NCI-H2227 (cell line): ENCODE measurements around the gene FRS2.

Experiments
- DNase-seq: peaks from one replicate; lab custom pipeline; 2025; ENCODE audit not compliant: unreplicated experiment; lab: John Stamatoyannopoulos, UW

The FRS2 gene

DNA sequence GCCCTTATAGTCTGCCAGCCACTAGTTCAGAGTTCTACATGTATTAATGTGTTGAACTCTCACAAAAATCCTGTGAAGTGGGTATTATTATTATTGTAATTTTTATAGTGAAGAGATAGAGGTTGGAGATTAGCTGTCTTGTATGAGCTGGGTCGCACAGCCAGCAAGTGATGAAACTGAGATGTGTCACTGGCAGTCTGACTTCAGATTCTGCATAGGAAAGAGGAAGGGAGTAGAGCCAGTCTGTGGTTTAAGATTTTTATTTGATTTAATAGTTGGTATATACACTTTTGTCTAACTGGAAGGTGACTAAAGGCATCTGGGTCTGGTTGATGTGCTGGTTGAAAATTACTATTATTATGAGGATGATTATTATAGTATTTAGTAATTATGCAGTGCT is 5.8 kb upstream of the FRS2 start:
- DNase-seq, result no peak

DNA sequence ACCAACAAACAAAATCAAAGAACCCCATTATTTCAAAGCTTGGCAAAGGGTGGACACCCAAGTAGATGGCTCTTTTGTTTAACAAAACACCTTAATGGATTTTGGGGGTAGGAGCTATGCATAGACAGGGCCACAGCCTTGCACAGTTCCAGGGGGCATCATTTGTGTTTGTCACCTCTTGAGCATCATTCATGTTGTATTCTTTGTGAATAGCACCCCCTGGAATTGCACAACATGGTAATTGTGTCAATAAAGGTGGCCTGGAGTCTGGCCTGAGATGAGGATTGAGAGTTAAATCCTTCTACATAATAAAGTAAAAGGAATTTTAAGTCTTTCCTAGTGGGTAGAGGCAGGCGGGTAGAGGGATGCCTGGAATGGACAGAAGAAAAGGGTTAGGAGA is 3.3 kb upstream of the FRS2 start:
- DNase-seq, result no peak

DNA sequence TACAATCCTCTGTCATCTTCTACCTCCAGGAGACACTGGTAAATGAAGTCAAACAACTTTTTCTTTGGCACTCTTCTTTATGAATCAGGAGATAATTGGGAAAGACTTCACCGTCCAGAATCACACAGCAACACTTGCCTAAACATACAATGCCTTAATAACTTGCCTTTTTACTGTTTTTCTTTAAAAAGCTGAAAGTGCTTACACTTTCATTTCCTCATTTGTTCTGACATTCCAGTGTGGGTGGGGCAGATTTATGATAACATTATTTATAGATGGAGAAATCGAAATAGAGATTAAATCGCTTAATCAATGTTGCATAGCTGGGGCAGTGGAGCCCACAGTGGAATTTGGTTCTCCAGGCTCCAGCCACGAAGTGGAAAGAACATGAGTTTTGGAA is 2.8 kb upstream of the FRS2 start:
- DNase-seq, result no peak

DNA sequence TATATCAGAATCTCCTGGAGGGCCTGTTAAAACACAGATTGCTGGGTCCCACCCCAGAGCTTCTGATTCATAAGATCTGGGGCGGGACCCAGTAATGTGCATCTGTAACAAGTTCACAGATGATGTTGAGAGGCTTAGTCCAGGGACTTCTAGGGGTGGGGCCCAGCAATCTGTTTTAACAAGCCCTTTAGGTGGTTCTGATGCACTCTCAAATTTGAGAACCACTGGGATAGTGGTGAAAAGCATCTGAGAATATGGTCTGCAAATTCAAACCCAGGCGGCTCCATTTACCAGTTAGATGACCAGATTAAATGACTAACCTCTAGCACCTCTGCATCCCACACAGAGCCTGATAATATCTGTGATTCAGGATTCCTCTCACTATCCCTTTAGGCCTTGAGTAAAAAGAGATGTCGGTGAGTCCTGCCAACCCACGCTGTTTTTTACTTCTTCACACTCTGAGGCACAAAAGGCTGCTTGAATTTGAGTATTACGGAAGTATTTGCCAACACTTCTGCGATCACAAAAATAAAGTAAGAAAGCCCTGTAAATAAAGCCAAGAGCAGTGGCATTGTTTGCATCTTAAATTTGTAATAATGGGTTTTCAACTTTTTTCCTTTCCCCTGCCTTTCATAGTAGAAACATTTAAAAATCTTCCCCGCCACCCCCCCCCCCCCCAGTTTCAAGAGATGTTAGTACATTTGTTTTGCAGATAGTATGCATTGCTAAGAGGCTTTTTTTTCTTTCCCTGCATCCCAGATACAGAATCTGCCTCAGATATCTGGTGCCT is 1.8 kb upstream of the FRS2 start:
- no peak for DNase-seq

DNA sequence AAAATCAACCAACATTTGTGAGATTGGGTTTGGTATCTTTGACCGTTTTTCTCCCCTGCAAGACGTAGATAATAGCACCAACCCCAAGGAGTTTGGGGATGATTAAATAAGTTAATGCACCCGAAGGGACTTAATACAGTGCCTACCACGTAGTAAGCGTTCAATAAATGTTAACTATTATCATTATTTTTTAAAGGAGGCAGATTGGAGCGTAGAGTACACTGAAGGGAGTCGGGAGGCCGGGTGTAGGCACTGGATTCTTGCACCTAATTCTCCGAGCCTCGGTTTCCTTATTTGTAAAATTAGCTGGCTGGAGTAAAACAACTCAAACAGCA is 367 bp upstream of the FRS2 start:
- no peak for DNase-seq

DNA sequence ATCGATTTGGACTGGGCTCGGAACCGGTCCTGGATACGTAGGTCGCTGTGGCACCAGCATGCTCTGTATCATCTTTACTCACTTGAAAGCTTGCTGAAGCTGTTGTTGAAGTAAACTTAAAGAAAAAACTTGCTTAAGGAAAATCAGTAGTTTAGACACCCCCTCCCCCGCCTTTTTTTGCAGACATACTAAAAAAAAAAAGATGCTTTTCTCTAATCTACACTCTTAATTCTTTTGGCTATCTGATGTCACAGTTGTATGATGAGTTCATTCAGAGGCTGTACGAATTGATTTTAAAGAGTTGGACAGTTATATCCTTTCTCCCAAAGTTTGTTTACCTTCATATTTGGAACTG is 865 bp downstream of the FRS2 start:
- DNase-seq, result no peak

DNA sequence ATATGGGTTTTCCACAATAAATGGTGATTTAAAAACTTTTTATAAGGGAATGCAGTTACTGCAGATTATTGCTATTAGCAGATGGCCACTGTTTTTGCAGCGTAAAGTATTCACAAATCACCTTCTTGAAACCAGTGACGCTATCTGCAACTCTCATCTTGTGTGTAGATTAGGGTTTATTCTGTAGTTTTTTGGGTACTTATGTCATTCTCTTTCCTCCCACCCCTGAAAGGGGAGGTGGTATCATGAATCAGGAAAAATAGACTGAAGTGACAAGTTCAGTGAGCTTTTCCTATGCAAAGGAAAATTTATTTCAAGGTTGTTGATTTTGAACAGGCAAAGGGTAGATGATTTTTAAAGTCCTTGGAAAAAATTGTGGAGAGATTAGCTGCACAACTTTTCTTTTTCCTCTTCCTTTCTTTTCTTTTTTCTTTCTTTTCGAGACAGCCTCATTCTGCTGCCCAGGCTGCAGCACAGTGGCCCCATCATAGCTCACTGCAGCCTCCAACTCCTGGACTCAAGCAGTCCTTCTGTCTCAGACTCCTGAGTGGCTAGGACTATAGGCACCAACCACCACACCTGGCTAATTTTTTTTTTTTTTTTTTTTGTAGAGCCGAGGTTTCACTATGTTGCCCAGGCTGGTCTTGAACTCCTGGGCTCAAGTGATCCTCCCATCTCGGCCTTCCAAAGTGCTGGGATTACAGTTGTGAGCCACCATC is 1.6 kb downstream of the FRS2 start:
- no peak for DNase-seq

DNA sequence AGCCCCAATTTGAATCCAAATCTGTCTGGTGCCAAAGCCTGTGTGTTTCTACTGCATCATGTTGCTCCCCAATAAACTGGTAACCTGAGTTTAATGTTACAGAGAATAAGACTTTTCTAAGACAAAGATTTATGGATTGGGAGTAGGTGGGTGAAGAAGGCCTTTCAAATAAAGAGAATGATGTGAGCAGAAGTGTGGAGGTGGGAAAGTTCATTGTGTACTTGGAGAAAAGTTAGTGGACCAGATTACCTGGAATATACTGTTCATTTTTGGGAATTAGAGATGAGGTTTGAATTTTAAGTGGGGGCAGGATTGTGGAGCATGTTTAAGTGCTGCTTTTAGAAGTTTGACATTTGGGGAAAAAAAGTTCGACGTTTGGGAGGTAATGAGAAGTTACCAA is 3.1 kb downstream of the FRS2 start:
- DNase-seq, result no peak

DNA sequence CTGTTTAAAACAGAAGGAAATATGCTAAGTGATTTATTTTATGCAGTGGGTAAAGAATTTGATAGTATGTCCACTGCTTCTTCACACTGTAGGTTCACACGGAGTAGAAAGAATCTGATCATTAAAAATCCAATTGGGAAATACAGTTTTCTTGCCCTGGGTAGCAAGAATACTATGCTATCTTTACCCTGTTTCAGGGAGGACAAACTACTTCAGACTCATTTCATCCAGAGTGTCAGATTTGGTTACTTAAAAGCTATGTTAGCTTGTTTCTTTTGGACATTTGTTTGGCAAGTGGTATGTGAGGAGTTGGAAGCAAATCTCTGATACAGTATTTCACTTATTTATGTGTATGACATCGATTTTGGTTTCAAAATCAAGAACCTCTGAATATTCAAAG is 4.3 kb downstream of the FRS2 start:
- DNase-seq, result no peak

DNA sequence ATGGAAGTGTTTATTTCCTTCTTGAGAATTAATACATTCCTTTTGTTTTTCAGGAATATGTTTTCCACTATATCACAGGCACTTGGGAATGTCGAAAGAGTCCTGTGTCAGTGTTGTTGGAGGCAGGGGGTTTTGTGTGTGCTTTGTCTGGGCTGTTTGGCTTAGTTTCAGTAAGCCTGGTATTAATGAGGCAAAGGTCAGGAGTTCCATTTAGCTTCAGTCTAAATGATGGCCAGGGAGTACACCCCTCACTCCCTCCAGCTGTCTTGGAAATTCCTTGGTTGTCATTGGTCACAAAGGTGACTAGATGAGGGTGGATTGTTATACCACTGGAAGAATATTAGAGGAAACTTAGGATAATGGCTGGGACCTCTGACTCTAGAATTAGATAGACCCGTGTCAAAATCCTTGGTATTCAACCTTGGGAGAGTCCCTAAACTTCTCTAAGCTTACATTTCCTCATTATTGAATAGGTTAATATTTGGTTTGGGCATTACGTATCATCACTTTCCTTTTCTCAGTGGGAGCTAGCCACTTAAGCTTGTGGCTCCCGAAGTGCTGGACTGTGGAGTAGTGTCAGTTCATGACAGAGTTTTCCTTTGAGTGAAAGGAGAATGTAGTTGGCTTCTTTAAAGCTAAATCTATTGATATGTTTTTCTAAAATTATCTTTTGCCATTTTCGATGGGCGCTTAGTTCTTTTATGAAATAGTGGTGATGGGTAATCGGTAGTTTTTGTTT is 5.2 kb downstream of the FRS2 start:
- peak; percentile 46 for DNase-seq

DNA sequence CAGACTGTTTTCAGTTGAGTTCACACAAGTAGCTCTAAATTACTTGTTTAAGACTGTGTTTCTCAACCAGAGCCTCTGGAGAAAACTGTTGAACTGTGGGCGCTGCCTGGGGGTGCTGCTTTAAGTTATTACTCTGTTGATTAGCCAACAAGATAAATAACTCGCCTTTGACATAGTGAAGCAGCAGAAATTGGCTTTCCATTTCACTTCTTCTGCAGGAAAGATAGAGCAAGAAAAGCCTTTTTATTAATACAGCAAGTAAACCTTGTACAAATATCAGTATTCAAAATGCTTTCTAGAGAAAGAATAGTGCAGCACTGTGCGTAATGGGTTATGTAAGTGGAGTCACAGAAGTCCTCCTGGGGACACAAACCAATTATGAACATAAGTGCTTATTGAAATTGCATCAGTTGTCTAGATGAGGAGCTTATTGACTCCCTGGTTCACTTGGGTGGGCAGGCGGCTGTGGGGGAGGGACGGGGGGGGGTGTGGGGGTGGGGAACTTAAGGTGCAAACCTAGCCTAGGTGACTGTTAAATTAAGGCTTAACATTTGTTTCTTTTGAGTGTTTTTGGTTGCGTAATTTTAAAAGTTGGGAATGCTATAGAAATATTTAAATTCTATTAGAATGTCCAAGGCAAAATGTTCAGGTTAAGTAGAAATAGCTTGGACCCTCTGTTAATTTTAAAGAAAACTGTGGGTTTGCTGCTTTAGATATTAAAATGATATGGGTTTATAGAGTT is 6.3 kb downstream of the FRS2 start:
- DNase-seq, result peak; percentile 17

DNA sequence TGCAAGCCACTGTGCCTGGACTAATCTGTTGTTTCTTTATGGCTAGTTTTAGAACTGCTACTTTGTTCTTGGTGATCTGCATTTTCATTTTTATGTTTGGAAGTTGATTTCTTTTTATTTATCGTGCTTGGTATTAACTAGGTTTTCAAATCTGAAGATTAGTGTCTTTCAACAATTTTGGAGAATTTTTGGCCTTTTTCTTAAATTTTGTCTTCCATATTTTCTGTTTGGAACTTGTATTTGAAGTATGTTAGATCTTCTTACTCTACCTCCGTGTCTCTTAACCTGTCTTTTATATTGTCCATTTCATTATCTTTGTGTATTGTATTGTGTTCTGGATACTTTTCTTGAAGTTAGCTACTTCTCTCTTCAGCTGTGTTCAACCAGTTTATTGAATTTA is 9.5 kb downstream of the FRS2 start:
- no peak for DNase-seq

DNA sequence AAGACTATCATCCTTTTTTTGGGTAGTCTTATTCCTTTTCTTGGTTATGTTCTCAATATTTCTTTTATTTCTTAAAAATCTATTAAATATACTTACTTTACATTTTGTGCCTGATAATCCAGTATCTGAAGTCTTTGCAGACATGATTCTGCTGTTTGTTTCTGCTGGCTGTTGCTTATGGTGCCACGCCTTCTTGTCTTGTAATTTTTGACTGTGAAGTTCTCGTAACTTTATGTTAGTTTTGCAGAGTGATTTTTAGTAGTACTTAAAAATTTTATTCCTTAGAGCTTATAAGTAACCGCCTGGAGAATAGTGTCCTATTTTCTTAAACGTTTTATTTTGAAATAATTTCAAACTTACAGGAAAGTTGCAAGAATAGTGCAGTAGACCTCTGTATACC is 10.5 kb downstream of the FRS2 start:
- DNase-seq, result no peak

DNA sequence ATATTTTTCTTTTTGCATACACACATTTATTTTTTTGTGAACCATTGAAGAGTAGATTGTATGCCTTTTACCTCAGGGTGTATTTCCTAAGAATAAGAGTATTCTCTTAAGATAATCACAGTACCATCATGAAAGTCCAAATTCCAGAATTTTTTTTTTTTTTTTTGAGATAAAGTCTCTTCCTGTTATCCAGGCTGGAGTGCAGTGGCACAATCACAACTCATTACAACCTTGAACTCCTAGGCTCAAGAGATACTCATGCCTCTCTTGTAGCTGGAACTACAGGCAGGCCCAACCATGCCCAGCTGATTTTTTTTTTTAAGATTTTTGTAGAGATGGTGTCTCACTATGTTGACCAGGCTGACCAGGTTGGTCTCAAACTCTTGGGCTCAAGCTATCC is 10.9 kb downstream of the FRS2 start:
- DNase-seq, result no peak

DNA sequence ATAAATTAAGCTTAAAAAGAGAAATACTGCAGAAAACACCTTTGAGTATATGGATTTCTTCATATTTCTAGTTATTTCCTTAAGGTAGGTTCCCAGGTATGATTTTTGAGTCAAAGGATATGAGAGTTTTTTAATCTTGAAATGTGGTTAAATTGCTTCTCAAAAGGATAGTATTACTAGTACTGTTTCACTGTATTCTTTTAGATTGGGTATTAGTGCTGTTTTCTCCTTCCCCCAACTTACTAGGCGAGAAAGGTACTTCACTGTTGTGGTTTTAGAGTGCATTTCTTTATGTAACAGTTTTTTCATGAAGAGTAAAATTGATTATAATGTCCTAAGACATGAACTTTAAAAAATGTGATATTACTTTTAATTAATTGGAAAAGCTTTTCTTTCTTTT is 13.5 kb downstream of the FRS2 start:
- no peak for DNase-seq

DNA sequence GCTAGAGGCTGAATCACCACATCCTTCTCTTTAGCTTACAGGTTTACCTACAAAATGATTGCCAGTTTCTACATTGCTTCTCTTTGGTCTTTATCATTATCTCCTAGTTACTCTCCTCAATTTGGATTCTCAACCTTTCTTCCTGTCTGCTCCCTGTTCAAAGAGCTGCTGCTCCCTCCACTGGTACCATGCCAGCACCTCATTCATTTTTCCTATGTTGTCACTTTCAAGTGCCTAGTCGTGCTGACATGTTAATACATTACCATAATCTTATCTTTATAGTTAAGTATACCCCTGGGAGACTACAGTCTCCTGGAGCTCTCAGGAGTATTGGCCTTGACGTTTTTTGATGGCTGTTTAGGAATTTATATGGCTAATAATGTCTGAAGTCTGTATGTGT is 14.2 kb downstream of the FRS2 start:
- DNase-seq, result no peak

DNA sequence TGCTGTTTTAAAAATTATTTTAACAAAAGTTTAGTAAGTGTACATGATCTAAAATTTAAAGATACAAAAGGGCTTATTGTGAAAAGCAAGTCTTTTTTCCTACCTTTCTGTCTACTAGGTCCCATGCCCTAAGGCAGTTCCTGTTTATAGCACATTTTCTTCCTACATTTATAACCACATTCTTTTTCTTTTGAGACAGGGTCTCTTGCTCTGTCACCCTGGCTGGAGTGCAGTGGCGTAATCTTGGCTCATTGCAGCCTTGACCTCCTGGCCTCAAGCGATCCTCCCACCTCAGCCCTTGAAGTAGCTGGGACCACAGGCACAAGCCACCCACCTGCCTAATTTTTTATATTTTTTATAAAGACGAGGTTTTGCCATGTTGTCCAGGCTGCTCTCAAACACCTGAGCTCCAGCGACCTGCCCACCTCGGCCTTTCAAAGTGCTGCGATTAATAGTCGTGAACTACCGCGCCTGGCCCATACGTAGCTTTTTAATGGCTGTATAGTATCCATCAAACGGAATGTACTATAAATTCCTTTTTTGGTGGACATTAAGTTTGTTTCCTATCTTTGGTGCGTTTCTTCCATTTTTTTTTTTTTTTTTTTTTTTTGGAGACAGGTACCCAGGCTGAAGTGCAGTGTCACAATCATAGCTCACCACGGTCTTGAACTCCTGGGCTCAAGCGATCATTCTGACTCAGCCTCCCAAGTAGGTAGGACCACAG is 20.9 kb downstream of the FRS2 start:
- DNase-seq, result no peak

DNA sequence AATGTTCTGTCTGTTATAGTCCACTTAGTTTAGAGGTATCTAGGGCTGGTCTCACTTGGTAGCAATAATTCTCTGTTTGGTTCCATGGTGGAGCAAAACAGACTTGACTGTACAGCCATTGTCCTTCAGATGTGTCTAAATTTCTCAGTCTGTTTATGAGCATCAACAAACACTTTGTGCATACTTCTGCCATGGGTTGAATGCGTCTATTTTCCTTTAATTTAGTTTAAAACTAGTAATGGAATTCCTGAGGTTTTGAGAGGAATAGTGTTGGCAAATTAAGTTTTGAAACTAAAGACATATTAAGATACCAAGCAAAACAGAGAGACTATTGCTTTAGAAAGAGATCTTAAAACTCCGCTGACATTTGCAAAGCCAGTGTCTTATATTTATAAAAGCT is 22.6 kb downstream of the FRS2 start:
- no peak for DNase-seq

DNA sequence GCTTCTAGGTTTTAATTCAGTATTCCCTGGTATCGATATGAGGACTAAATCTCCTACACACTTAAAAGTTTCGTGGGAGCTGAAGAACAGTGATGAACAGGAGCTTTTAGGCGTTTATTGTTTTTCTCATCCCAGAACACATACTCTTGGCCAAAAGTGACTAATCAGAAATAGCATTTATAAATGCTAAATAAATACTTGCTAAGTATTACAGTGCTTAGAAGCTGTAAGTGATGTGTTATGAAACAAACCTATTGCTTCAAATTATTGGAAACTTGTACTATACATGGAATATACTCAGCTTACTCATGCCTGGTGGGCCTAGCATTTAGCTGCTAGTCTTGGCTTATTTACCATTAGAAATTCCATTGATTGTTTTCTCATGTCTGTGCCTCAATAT is 24.9 kb downstream of the FRS2 start:
- DNase-seq, result no peak

DNA sequence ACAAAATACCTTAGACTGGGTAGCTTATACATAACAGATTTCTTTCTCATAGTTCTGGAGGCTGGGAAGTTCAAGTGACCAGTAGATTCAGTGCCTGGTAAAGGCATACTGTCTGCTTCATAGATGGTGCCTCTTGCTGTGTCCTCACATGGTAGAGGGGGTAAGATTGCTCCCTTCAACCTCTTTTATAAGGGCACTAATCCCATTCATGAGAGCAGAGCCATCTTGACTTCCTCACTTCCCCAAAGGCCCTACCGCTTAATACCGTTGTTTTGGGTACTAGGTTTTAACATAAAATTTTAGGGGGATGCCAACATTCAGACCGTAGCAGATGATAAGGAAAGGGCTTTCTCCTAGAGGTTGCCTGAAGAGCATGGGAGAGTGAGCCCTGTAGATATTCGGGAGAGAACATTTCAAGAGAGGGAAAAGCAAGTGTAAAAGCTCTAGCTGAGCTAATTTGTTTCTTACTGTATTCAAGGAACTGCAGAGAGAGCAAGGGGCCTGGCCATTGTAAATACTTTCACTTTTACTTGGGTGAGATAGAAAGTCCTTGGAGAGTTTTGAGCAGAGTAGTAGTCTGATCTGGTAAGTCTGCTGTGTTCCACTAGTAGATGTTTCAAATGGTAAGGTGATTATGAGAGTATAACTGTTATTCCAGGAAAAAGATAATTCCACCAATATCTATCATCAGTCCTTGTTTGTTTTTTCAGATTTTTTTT is 27.3 kb downstream of the FRS2 start:
- DNase-seq, result no peak
